GM23338 (cell line): ENCODE data around the gene SETBP1. TPM values are rescaled to one million over a fixed set of nuclear protein-coding genes. Genes with fewer than 3 reads are reported as not detected.

ENCODE experiments used
- ATAC-seq: fragments of 200-7000 bp; cut with Tn5 transposase; 3 replicates; pipeline ENCODE4 v1.9.1; 2020
- DNase-seq: peaks from one replicate; pipeline ENCODE4 v3.0.0-alpha.2; 2015; ENCODE audit warnings: low spot score
- H2AFZ ChIP-seq: fragments of 200-600 bp; sonication (generic); 2 replicates; pipeline ENCODE4 v1.8.0; 2016; ENCODE audit warnings: antibody characterized with exemption, mild to moderate bottlenecking, moderate library complexity
- H3F3A ChIP-seq: fragments of 200-600 bp; sonication (generic); replicated peaks from 2 replicates; pipeline ENCODE4 v1.8.0; 2017; ENCODE audit warnings: antibody characterized with exemption, mixed run types, low read depth
- H3K27ac ChIP-seq: fragments of 200-600 bp; sonication (generic); 2 replicates; pipeline ENCODE4 v1.6.1; 2016; ENCODE audit warnings: low read depth
- H3K27me3 ChIP-seq: fragments of 200-600 bp; sonication (generic); 2 replicates; pipeline ENCODE4 v1.8.0; 2016; ENCODE audit warnings: mild to moderate bottlenecking, mixed run types, moderate library complexity; ENCODE audit not compliant: insufficient read depth
- H3K36me3 ChIP-seq: fragments of 200-600 bp; sonication (generic); 2 replicates; pipeline ENCODE4 v1.8.0; 2016; ENCODE audit warnings: mild to moderate bottlenecking; ENCODE audit not compliant: insufficient read depth
- H3K4me1 ChIP-seq: fragments of 200-600 bp; sonication (generic); 2 replicates; pipeline ENCODE4 v1.8.0; 2016; ENCODE audit warnings: mild to moderate bottlenecking, moderate library complexity; ENCODE audit not compliant: insufficient read depth
- H3K4me2 ChIP-seq: fragments of 200-600 bp; sonication (generic); 2 replicates; pipeline ENCODE4 v1.7.1; 2017; ENCODE audit warnings: mixed run types
- H3K4me3 ChIP-seq: fragments of 200-600 bp; sonication (generic); 2 replicates; pipeline ENCODE4 v1.6.1; 2016; ENCODE audit warnings: mixed run types
- H3K79me2 ChIP-seq: fragments of 200-600 bp; sonication (generic); replicated peaks from 2 replicates; pipeline ENCODE4 v1.8.0; 2017; ENCODE audit warnings: mild to moderate bottlenecking; ENCODE audit not compliant: insufficient read depth
- H3K9me2 ChIP-seq: fragments of 200-600 bp; sonication (generic); 2 replicates; pipeline ENCODE4 v1.8.0; 2017; ENCODE audit not compliant: insufficient read depth
- H4K20me1 ChIP-seq: fragments of 200-600 bp; sonication (generic); replicated peaks from 2 replicates; pipeline ENCODE4 v1.8.0; 2017; ENCODE audit warnings: mild to moderate bottlenecking; ENCODE audit not compliant: insufficient read depth
- H3K27ac Mint-ChIP-seq: 2 replicates; pipeline ENCODE4 v1.8.0; 2020; ENCODE audit warnings: inconsistent platforms, mild to moderate bottlenecking, moderate library complexity, mixed read lengths
- H3K27me3 Mint-ChIP-seq: 3 replicates; pipeline ENCODE4 v1.8.0; 2022; ENCODE audit warnings: low read depth, mild to moderate bottlenecking, moderate library complexity, mixed read lengths, inconsistent platforms; ENCODE audit not compliant: insufficient read depth, poor library complexity
- H3K36me3 Mint-ChIP-seq: 3 replicates; pipeline ENCODE4 v1.8.0; 2021; ENCODE audit warnings: low read depth, mild to moderate bottlenecking, inconsistent platforms, moderate library complexity, mixed read lengths
- H3K4me1 Mint-ChIP-seq: 3 replicates; pipeline ENCODE4 v1.8.0; 2020; ENCODE audit warnings: mild to moderate bottlenecking, inconsistent platforms, mixed read lengths
- H3K4me3 Mint-ChIP-seq: 3 replicates; pipeline ENCODE4 v1.8.0; 2021; ENCODE audit warnings: moderate library complexity, mild to moderate bottlenecking, inconsistent platforms, mixed read lengths
- H3K9me3 Mint-ChIP-seq: 3 replicates; pipeline ENCODE4 v1.8.0; 2020; ENCODE audit warnings: moderate library complexity, mild to moderate bottlenecking, inconsistent platforms, mixed read lengths
- CREB1 ChIP-seq: fragments of 250-450 bp; sonication (Bioruptor Pico); IDR thresholded peaks from 2 replicates; pipeline ENCODE4 v1.5.0; 2020; ENCODE audit warnings: low read depth, mild to moderate bottlenecking, moderate library complexity
- EZH2 ChIP-seq: fragments of 200-600 bp; sonication (generic); IDR thresholded peaks from one replicate; pipeline ENCODE4 v1.8.0; 2017; ENCODE audit warnings: antibody characterized with exemption, mild to moderate bottlenecking, low read depth; ENCODE audit not compliant: unreplicated experiment
- EZH2phosphoT487 ChIP-seq: fragments of 200-600 bp; sonication (generic); IDR thresholded peaks from one replicate; pipeline ENCODE4 v1.8.1; 2018; ENCODE audit warnings: antibody characterized with exemption; ENCODE audit not compliant: unreplicated experiment
- JUNB ChIP-seq: IDR thresholded peaks from one replicate; pipeline ENCODE4 v1.6.1; 2016; ENCODE audit warnings: antibody characterized with exemption; ENCODE audit not compliant: unreplicated experiment
- NANOG ChIP-seq: IDR thresholded peaks from 2 replicates; pipeline ENCODE4 v1.6.1; 2016; ENCODE audit warnings: antibody characterized with exemption, borderline replicate concordance
- POLR2AphosphoS5 ChIP-seq: IDR thresholded peaks from 2 replicates; pipeline ENCODE4 v1.6.1; 2016; ENCODE audit warnings: antibody characterized with exemption, low read depth
- STAT1 ChIP-seq: IDR thresholded peaks from one replicate; pipeline ENCODE4 v1.6.1; 2016; ENCODE audit warnings: antibody characterized with exemption; ENCODE audit not compliant: unreplicated experiment
- ZNF114 ChIP-seq: fragments of 250-450 bp; sonication (Bioruptor Pico); IDR thresholded peaks from 2 replicates; pipeline ENCODE4 v1.5.0; 2020; ENCODE audit warnings: mild to moderate bottlenecking, moderate library complexity
- ZNF331 ChIP-seq: fragments of 250-450 bp; sonication (Bioruptor Pico); IDR thresholded peaks from 2 replicates; pipeline ENCODE4 v1.5.0; 2020; ENCODE audit warnings: low read depth, mild to moderate bottlenecking, moderate library complexity
- polyA plus RNA-seq: library from polyadenylated mRNA; unstranded; fragments of >200 nt; fragmentation: Nextera tagmentation; extraction: Ambion mirVana; gene quantifications from 2 replicates; pipeline ENCODE4 v1.2.1, GENCODE V29; 2016
- total RNA-seq: library from RNA; depleted of rRNA; stranded (reverse); fragments of >200 nt; shearing (Covaris generic); gene quantifications from 2 replicates; pipeline ENCODE4 v1.2.3, GENCODE V29; 2014
- TF ChIP-seq, protein P1 (sequence below): IDR thresholded peaks from 2 replicates; pipeline ENCODE4 v1.6.1; 2016; ENCODE audit warnings: antibody characterized with exemption
- TF ChIP-seq, protein P2 (sequence below): IDR thresholded peaks from one replicate; pipeline ENCODE4 v1.6.1; 2018; ENCODE audit warnings: antibody characterized with exemption; ENCODE audit not compliant: unreplicated experiment
- TF ChIP-seq, protein P3 (sequence below), 2 experiments: fragments of 200-600 bp in 1 of 2; sonication (generic) in 1 of 2; conservative IDR thresholded peaks; 2 replicates each; pipeline versions ENCODE4 v1.5.1 to v1.6.1; 2016 to 2017; ENCODE audit warnings: antibody characterized with exemption in 2 of 2, low read depth in 2 of 2, mild to moderate bottlenecking in 2 of 2, moderate library complexity in 1 of 2
- TF ChIP-seq, protein P4 (sequence below): fragments of 250-450 bp; sonication (Bioruptor Pico); IDR thresholded peaks from 2 replicates; pipeline ENCODE4 v1.5.0; 2020; ENCODE audit warnings: mild to moderate bottlenecking, moderate library complexity

Gene SETBP1
- total and polyA plus RNA-seq, 2 experiments from 2014 or later, result 1.6 to 5.5 TPM

DNA sequence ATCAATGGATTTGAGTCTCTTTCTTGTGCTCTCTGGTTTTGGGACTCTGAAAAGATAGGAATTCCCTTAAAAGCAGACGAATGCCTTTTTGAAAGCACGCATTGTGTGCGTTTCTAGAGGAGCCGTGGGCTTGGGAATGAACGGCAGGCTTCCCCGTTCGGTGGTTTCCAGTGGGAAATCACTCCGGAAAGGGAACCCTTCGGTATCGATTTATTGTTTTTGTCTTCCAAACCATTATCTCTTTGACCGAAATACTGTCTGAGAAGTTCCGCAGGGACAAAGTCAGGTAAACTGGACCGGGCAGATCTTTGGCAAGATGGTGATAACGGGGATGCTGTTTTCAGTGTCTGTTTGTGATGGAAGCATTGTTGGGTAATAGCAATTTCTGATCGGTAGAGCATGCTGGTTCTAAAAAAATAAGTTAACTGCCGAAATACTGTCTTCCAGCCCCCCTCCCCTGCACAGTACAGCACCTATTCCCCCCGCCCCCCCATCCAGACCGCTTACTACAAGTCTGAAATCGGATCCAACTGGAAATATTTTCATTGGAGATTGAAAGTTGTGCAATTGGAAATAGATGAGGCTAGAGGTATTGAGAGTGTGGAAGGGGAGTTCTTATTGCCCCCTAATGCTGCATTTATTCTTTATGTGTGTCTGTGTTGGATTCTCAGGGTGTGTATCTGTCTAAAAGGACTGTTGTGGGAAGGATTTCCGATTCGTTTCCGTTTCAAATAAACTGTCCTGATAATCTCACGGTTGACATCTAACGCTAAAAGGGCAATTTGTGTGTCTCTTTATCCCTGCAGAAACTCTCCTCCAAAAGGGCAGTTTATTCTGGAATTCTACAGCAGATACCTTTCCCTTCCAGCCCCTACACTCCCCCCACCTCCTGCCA lies 635 bp downstream of the SETBP1 start:
- Histone ChIP-seq H3K4me3 (peak overlapping the region; percentile 93), H2AFZ (peak overlapping the region; percentile 93), H3K27me3 (peaks cover 14% of the 10 kb centered on the region), H3F3A (0 out of 2 replicates have a peak, but pooled peaks cover 6% of the 10 kb centered on the region), H3K27ac (no peak overlapping the region), H4K20me1 (no peaks in the 10 kb centered on the region), H3K9me2 (no peaks in the 10 kb centered on the region), H3K79me2 (peaks cover 26% of the 10 kb centered on the region), H3K4me1 (peaks cover 25% of the 10 kb centered on the region), H3K36me3 (no peaks in the 10 kb centered on the region), H3K4me2 (peak overlapping the region; percentile 89)
- no peaks in the 10 kb centered on the region for H3K9me3 Mint-ChIP-seq
- H3K36me3 Mint-ChIP-seq, result no peaks in the 10 kb centered on the region; the same call in 2 of the 3 replicates
- peaks cover 11% of the 10 kb centered on the region; the same call in 2 of the 3 replicates for H3K4me1 Mint-ChIP-seq
- no peak overlapping the region for H3K4me3 Mint-ChIP-seq
- DNase-seq (no peak), ATAC-seq (no peak)
- no peak overlapping the region for H3K27ac Mint-ChIP-seq
- peaks cover 4% of the 10 kb centered on the region for H3K27me3 Mint-ChIP-seq
- TF ChIP-seq, protein P1, sequence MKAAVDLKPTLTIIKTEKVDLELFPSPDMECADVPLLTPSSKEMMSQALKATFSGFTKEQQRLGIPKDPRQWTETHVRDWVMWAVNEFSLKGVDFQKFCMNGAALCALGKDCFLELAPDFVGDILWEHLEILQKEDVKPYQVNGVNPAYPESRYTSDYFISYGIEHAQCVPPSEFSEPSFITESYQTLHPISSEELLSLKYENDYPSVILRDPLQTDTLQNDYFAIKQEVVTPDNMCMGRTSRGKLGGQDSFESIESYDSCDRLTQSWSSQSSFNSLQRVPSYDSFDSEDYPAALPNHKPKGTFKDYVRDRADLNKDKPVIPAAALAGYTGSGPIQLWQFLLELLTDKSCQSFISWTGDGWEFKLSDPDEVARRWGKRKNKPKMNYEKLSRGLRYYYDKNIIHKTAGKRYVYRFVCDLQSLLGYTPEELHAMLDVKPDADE, result no peak
- no peak for TF ChIP-seq NANOG
- no peak for TF ChIP-seq ZNF114 (CRISPR knock-in tag)
- TF ChIP-seq, protein P2, sequence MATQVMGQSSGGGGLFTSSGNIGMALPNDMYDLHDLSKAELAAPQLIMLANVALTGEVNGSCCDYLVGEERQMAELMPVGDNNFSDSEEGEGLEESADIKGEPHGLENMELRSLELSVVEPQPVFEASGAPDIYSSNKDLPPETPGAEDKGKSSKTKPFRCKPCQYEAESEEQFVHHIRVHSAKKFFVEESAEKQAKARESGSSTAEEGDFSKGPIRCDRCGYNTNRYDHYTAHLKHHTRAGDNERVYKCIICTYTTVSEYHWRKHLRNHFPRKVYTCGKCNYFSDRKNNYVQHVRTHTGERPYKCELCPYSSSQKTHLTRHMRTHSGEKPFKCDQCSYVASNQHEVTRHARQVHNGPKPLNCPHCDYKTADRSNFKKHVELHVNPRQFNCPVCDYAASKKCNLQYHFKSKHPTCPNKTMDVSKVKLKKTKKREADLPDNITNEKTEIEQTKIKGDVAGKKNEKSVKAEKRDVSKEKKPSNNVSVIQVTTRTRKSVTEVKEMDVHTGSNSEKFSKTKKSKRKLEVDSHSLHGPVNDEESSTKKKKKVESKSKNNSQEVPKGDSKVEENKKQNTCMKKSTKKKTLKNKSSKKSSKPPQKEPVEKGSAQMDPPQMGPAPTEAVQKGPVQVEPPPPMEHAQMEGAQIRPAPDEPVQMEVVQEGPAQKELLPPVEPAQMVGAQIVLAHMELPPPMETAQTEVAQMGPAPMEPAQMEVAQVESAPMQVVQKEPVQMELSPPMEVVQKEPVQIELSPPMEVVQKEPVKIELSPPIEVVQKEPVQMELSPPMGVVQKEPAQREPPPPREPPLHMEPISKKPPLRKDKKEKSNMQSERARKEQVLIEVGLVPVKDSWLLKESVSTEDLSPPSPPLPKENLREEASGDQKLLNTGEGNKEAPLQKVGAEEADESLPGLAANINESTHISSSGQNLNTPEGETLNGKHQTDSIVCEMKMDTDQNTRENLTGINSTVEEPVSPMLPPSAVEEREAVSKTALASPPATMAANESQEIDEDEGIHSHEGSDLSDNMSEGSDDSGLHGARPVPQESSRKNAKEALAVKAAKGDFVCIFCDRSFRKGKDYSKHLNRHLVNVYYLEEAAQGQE, result no peak
- TF ChIP-seq, protein P3, sequence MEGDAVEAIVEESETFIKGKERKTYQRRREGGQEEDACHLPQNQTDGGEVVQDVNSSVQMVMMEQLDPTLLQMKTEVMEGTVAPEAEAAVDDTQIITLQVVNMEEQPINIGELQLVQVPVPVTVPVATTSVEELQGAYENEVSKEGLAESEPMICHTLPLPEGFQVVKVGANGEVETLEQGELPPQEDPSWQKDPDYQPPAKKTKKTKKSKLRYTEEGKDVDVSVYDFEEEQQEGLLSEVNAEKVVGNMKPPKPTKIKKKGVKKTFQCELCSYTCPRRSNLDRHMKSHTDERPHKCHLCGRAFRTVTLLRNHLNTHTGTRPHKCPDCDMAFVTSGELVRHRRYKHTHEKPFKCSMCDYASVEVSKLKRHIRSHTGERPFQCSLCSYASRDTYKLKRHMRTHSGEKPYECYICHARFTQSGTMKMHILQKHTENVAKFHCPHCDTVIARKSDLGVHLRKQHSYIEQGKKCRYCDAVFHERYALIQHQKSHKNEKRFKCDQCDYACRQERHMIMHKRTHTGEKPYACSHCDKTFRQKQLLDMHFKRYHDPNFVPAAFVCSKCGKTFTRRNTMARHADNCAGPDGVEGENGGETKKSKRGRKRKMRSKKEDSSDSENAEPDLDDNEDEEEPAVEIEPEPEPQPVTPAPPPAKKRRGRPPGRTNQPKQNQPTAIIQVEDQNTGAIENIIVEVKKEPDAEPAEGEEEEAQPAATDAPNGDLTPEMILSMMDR (conservative IDR thresholded peaks at IDR 0.05; ENCODE audit: low read depth in 2 of 2), result no peak
- no peak for TF ChIP-seq ZNF331 (CRISPR knock-in tag)
- no peak for TF ChIP-seq STAT1
- no peak for TF ChIP-seq POLR2AphosphoS5
- no peak for TF ChIP-seq EZH2phosphoT487
- TF ChIP-seq, protein P4, sequence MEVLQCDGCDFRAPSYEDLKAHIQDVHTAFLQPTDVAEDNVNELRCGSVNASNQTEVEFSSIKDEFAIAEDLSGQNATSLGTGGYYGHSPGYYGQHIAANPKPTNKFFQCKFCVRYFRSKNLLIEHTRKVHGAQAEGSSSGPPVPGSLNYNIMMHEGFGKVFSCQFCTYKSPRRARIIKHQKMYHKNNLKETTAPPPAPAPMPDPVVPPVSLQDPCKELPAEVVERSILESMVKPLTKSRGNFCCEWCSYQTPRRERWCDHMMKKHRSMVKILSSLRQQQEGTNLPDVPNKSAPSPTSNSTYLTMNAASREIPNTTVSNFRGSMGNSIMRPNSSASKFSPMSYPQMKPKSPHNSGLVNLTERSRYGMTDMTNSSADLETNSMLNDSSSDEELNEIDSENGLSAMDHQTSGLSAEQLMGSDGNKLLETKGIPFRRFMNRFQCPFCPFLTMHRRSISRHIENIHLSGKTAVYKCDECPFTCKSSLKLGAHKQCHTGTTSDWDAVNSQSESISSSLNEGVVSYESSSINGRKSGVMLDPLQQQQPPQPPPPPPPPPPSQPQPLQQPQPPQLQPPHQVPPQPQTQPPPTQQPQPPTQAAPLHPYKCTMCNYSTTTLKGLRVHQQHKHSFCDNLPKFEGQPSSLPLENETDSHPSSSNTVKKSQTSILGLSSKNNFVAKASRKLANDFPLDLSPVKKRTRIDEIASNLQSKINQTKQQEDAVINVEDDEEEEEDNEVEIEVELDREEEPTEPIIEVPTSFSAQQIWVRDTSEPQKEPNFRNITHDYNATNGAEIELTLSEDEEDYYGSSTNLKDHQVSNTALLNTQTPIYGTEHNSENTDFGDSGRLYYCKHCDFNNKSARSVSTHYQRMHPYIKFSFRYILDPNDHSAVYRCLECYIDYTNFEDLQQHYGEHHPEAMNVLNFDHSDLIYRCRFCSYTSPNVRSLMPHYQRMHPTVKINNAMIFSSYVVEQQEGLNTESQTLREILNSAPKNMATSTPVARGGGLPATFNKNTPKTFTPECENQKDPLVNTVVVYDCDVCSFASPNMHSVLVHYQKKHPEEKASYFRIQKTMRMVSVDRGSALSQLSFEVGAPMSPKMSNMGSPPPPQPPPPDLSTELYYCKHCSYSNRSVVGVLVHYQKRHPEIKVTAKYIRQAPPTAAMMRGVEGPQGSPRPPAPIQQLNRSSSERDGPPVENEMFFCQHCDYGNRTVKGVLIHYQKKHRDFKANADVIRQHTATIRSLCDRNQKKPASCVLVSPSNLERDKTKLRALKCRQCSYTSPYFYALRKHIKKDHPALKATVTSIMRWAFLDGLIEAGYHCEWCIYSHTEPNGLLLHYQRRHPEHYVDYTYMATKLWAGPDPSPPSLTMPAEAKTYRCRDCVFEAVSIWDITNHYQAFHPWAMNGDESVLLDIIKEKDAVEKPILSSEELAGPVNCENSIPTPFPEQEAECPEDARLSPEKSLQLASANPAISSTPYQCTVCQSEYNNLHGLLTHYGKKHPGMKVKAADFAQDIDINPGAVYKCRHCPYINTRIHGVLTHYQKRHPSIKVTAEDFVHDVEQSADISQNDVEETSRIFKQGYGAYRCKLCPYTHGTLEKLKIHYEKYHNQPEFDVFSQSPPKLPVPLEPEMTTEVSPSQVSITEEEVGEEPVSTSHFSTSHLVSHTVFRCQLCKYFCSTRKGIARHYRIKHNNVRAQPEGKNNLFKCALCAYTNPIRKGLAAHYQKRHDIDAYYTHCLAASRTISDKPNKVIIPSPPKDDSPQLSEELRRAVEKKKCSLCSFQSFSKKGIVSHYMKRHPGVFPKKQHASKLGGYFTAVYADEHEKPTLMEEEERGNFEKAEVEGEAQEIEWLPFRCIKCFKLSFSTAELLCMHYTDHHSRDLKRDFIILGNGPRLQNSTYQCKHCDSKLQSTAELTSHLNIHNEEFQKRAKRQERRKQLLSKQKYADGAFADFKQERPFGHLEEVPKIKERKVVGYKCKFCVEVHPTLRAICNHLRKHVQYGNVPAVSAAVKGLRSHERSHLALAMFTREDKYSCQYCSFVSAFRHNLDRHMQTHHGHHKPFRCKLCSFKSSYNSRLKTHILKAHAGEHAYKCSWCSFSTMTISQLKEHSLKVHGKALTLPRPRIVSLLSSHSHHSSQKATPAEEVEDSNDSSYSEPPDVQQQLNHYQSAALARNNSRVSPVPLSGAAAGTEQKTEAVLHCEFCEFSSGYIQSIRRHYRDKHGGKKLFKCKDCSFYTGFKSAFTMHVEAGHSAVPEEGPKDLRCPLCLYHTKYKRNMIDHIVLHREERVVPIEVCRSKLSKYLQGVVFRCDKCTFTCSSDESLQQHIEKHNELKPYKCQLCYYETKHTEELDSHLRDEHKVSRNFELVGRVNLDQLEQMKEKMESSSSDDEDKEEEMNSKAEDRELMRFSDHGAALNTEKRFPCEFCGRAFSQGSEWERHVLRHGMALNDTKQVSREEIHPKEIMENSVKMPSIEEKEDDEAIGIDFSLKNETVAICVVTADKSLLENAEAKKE (CRISPR knock-in tag), result no peak
- TF ChIP-seq EZH2, result no peak
- no peak for TF ChIP-seq CREB1 (CRISPR knock-in tag)
- TF ChIP-seq JUNB, result no peak
